Keratinocyte (primary cell): ENCODE results near the gene DCAF11. TPM values are rescaled to one million over a fixed set of nuclear protein-coding genes. Genes with fewer than 3 reads are reported as not detected.

Experiments
- DNase-seq: peaks from one replicate; pipeline ENCODE4 v3.0.0-alpha.2; 2011; ENCODE audit warnings: low read depth, missing footprints, low spot score
- FAIRE-seq: peaks from 2 replicates; lab custom pipeline; 2011; peaks lifted over from hg19 to GRCh38; lab: Jason Lieb, UNC
- H2AFZ ChIP-seq: 2 replicates; pipeline ENCODE4 v1.6.0; 2012; ENCODE audit warnings: low read length, control low read depth, inconsistent platforms; ENCODE audit not compliant: control insufficient read depth
- H3K27ac ChIP-seq: 2 replicates; pipeline ENCODE4 v1.5.1; 2011; ENCODE audit warnings: low read length; ENCODE audit not compliant: control insufficient read depth, insufficient read depth
- H3K27me3 ChIP-seq: 3 replicates; pipeline ENCODE4 v1.6.0; 2011; ENCODE audit warnings: low read length; ENCODE audit not compliant: control insufficient read depth, insufficient read depth; ENCODE audit errors: extremely low read depth
- H3K36me3 ChIP-seq, 2 experiments: 2 replicates in 1 of 2; 3 replicates in 1 of 2; pipeline ENCODE4 v1.5.1; 2011; ENCODE audit warnings: low read length in 2 of 2, mild to moderate bottlenecking in 1 of 2; ENCODE audit not compliant: control insufficient read depth in 2 of 2, insufficient read depth in 2 of 2; ENCODE audit errors: extremely low read depth in 1 of 2
- H3K4me1 ChIP-seq: 3 replicates; pipeline ENCODE4 v1.5.1; 2011; ENCODE audit warnings: low read length; ENCODE audit not compliant: control insufficient read depth, insufficient read depth; ENCODE audit errors: extremely low read depth
- H3K4me2 ChIP-seq: 3 replicates; pipeline ENCODE4 v1.6.0; 2011; ENCODE audit warnings: low read depth, low read length; ENCODE audit not compliant: control insufficient read depth, insufficient read depth; ENCODE audit errors: extremely low read depth
- H3K4me3 ChIP-seq, 3 experiments: fragments of 200-600 bp in 1 of 3; sonication (generic) in 1 of 3; 2 replicates in 2 of 3; 3 replicates in 1 of 3; pipeline ENCODE4 v1.5.1; 2011 to 2016; ENCODE audit warnings: low read length in 3 of 3, mild to moderate bottlenecking in 3 of 3, control low read depth in 2 of 3, inconsistent platforms in 1 of 3, low read depth in 1 of 3, mixed read lengths in 1 of 3, mixed run types in 1 of 3, moderate library complexity in 1 of 3; ENCODE audit not compliant: control insufficient read depth in 2 of 3, insufficient read depth in 2 of 3; ENCODE audit errors: extremely low read depth in 1 of 3
- H3K79me2 ChIP-seq: 2 replicates; pipeline ENCODE4 v1.6.0; 2012; ENCODE audit warnings: low read length; ENCODE audit not compliant: control insufficient read depth, insufficient read depth
- H3K9ac ChIP-seq: 3 replicates; pipeline ENCODE4 v1.6.0; 2011; ENCODE audit warnings: low read length; ENCODE audit not compliant: control insufficient read depth, insufficient read depth; ENCODE audit errors: extremely low read depth
- H3K9me1 ChIP-seq: 3 replicates; pipeline ENCODE4 v1.6.0; 2011; ENCODE audit warnings: low read length; ENCODE audit not compliant: control insufficient read depth, insufficient read depth; ENCODE audit errors: extremely low read depth
- H3K9me3 ChIP-seq: 2 replicates; pipeline ENCODE4 v1.5.1; 2012; ENCODE audit warnings: low read depth, low read length; ENCODE audit not compliant: control insufficient read depth
- H4K20me1 ChIP-seq: 3 replicates; pipeline ENCODE4 v1.6.0; 2011; ENCODE audit warnings: low read length; ENCODE audit not compliant: control insufficient read depth, insufficient read depth; ENCODE audit errors: extremely low read depth
- CTCF ChIP-seq, 3 experiments: IDR thresholded peaks in 1 of 3; conservative IDR thresholded peaks in 1 of 3; optimal IDR thresholded peaks in 1 of 3; 2 replicates in 2 of 3; 3 replicates in 1 of 3; pipeline versions ENCODE3 to v1.5.1; 2011; ENCODE audit warnings: low read length in 3 of 3, mild to moderate bottlenecking in 3 of 3, moderate library complexity in 2 of 3, control low read depth in 1 of 3, inconsistent platforms in 1 of 3; ENCODE audit not compliant: insufficient read depth in 2 of 3; ENCODE audit errors: extremely low read depth in 1 of 3
- EZH2 ChIP-seq: IDR thresholded peaks from one replicate; pipeline ENCODE4 v1.6.1; 2012; ENCODE audit warnings: inconsistent platforms, mild to moderate bottlenecking, low read length, moderate library complexity
- dilution Hi-C: fragments of 300-500 bp; cut with MboI; formaldehyde crosslinking; loops from one replicate; pipeline ENCODE4 v1.7.0; 2020; ENCODE audit warnings: low sequenced_read_pairs; ENCODE audit not compliant: extremely low pct_ligation_motif_present
- polyA plus RNA-seq, 5 experiments: library from polyadenylated mRNA; depleted of rRNA in 3 of 5; stranded (reverse) in 3 of 5; stranded (forward) in 1 of 5; unstranded in 1 of 5; fragments of >200 nt; gene quantifications; 1 replicate in 1 of 5; 2 replicates in 3 of 5; 3 replicates in 1 of 5; pipeline versions ENCODE4 v1.2.1 to v1.2.3, GENCODE V29; 2011 to 2012; ENCODE audit warnings: missing spikeins in 2 of 5, low read depth in 1 of 5, low replicate concordance in 1 of 5

Gene DCAF11
- polyA plus RNA-seq, 1 donor (not counting 4 experiments of a cell fraction or from before 2014, with no cell fraction given): 25.9 TPM

GRCh38 chr14:24081739-24082211 is 32.8 kb upstream of the DCAF11 start:
- Histone ChIP-seq H3K9ac (no peak overlapping the region), H2AFZ (no peak overlapping the region), H3K79me2 (no peaks in the 10 kb centered on the region), H3K36me3 (no peaks in the 10 kb centered on the region), H3K9me3 (no peaks in the 10 kb centered on the region), H3K4me2 (peak overlapping the region; percentile 86), H4K20me1 (no peaks in the 10 kb centered on the region), H3K27ac (no peak overlapping the region), H3K9me1 (no peaks in the 10 kb centered on the region), H3K27me3 (peaks cover 14% of the 10 kb centered on the region), H3K4me3 (peak overlapping the region in 1 of 3 experiments; percentile 41), H3K4me1 (peaks cover 5% of the 10 kb centered on the region)
- dilution Hi-C loops: no loop called here
- no peak for DNase-seq
- FAIRE-seq: no peak
- no peak for TF ChIP-seq EZH2
- TF ChIP-seq CTCF (optimal IDR thresholded peaks at IDR 0.05 in 1 of 3, IDR thresholded peaks at IDR 0.05 in 1 of 3, conservative IDR thresholded peaks at IDR 0.05 in 1 of 3; ENCODE audit: extremely low read depth in 1 of 3, insufficient read depth in 2 of 3, low read length in 3 of 3): no peak

GRCh38 chr14:24082411-24083080 is 32.0 kb upstream of the DCAF11 start:
- dilution Hi-C loops: no loop called here
- Histone ChIP-seq H3K4me1 (peaks cover 5% of the 10 kb centered on the region), H3K27ac (no peak overlapping the region), H2AFZ (no peak overlapping the region), H3K4me2 (no peak overlapping the region), H3K9me3 (no peaks in the 10 kb centered on the region), H4K20me1 (no peaks in the 10 kb centered on the region), H3K79me2 (no peaks in the 10 kb centered on the region), H3K9ac (no peak overlapping the region), H3K9me1 (no peaks in the 10 kb centered on the region), H3K27me3 (peaks cover 14% of the 10 kb centered on the region), H3K4me3 (no peak overlapping the region), H3K36me3 (no peaks in the 10 kb centered on the region)
- DNase-seq: no peak
- TF ChIP-seq CTCF (optimal IDR thresholded peaks at IDR 0.05 in 1 of 3, IDR thresholded peaks at IDR 0.05 in 1 of 3, conservative IDR thresholded peaks at IDR 0.05 in 1 of 3; ENCODE audit: extremely low read depth in 1 of 3, insufficient read depth in 2 of 3, low read length in 3 of 3): no peak
- no peak for FAIRE-seq
